KOPT-K1 (cell line): ENCODE data around the gene MGME1.

Experiments
- H3K27ac ChIP-seq: fragments of 200-600 bp; sonication (generic); 2 replicates; pipeline ENCODE4 v1.5.1; 2016; ENCODE audit warnings: antibody characterized with exemption, mild to moderate bottlenecking, low read depth, low read length; ENCODE audit not compliant: poor library complexity, severe bottlenecking
- H3K36me3 ChIP-seq: fragments of 200-600 bp; sonication (generic); 2 replicates; pipeline ENCODE4 v1.5.1; 2017; ENCODE audit warnings: antibody characterized with exemption, mild to moderate bottlenecking, low read length, moderate library complexity; ENCODE audit not compliant: insufficient read depth
- H3K9me3 ChIP-seq: fragments of 200-600 bp; sonication (generic); 2 replicates; pipeline ENCODE4 v1.5.1; 2017; ENCODE audit warnings: antibody characterized with exemption, low read length, mild to moderate bottlenecking; ENCODE audit not compliant: insufficient read depth, poor library complexity, severe bottlenecking

Gene MGME1

DNA sequence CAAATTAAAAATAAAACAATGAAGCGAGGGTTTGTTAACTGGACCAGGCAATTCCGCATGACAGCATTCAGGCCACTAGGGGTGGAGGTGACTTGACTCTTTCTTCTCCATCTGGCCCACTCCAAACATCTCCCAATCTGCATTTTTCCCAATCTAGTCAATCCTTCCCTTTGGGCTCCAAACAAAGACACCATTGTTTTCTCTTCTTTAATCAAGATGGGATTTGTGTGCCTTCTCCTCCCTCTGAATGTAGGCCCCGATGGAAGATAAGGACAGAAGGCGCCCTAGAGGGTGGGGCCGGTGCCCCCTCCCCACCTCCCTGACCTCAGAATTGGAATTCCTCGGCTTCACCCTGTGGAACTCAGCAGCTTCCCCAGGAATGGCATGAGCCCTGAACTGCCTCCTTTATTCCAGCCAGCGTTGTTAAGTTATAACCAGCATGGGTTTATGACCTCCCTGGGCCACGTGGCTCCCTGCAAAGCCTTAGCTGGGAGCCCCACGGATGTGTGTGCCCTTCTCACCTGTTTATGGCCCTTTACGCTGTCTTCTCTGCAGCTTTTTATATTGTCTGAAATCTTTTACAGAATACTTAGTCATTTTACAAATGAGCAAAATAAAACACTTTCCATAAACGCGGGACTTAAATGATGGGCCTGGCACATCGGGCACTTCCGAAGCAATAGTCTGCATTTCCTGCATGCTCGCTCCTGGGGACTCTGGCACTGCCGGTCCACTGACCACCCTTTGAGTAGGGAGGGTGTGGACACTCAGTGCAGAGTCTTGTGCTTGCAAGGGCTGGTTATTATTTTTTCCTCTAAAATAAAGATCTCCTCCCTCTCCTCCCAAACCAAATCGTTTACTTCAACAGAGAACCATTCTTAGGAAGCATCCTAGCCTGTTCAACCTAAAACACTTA, 64.4 kb downstream of the MGME1 start:
- H3K36me3 ChIP-seq = no peaks in the 10 kb centered on the region
- no peak overlapping the region for H3K27ac ChIP-seq
- no peaks in the 10 kb centered on the region for H3K9me3 ChIP-seq

DNA sequence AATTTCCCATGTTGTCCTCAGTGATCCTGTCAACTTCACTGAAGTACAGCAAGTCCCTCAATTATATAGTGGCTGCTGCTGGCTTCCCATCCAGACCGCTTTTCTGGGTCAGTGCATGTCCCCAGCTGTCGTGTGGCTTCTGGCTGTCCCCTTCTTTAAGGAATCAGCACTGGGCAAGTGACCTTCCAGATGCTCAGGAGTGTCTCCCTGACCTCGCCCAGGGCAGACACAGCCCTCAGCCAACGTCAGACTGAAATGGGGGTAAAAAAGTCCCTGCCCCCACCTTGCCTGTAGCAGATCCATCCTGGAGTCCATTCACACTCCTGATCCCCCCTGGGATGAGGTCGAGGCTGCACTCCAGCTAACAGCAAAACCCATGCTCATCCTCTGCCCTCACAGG, 65.2 kb downstream of the MGME1 start:
- H3K36me3 ChIP-seq = no peaks in the 10 kb centered on the region
- H3K9me3 ChIP-seq = no peaks in the 10 kb centered on the region
- H3K27ac ChIP-seq = no peak overlapping the region

DNA sequence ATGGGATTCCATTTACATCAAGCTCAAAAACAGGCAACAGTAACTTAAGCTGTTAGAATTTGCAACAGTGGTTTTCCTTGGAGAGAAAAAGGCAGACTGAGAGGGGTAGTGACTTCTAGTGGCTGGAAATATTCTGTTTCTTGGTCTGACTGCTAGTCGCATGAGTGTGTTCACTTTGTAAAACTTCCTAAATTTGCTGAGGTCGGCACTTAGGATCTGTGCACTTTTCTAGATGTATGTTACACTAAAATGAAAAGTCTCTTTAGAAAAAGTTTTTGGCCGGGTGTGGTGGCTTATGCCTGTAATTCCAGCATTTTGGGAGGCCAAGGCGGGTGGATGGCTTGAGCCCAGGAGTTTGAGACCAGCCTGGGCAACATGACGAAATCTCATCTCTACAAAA, 70.2 kb downstream of the MGME1 start:
- Histone ChIP-seq H3K36me3 (no peaks in the 10 kb centered on the region), H3K9me3 (no peaks in the 10 kb centered on the region), H3K27ac (no peak overlapping the region)
